Kidney epithelial cell (primary cell): ENCODE data around the gene ARHGEF3. TPM values are rescaled to one million over a fixed set of nuclear protein-coding genes. Genes with fewer than 3 reads are reported as not detected.
"Not testable (repeated sequence)": the region's sequence is repeated elsewhere in the genome, so short reads cannot be mapped to it uniquely, and the experiment has no call there.

Experiments
- DNase-seq: peaks from one replicate; pipeline ENCODE4 v3.0.0-alpha.2; 2010; ENCODE audit warnings: low read depth
- H3K27me3 ChIP-seq: 2 replicates; pipeline ENCODE4 v1.6.0; 2011; ENCODE audit warnings: low read length; ENCODE audit not compliant: control insufficient read depth, insufficient read depth
- H3K36me3 ChIP-seq: 2 replicates; pipeline ENCODE4 v1.5.1; 2011; ENCODE audit warnings: low read length; ENCODE audit not compliant: control insufficient read depth, insufficient read depth
- H3K4me3 ChIP-seq: 2 replicates; pipeline ENCODE4 v1.5.1; 2011; ENCODE audit warnings: low read depth, mild to moderate bottlenecking, control low read depth, low read length
- CTCF ChIP-seq: IDR thresholded peaks from 2 replicates; pipeline ENCODE4 v1.5.1; 2011; ENCODE audit warnings: mild to moderate bottlenecking, moderate library complexity, low read length, control low read depth, inconsistent platforms; ENCODE audit not compliant: insufficient read depth, poor library complexity, severe bottlenecking
- total RNA-seq: library from RNA; depleted of rRNA; stranded (reverse); fragments of >200 nt; gene quantifications from 2 replicates; pipeline ENCODE4 v1.2.3, GENCODE V29; 2015

The ARHGEF3 gene
- total RNA-seq, 1 donor from 2014 or later: 12.4 TPM

DNA sequence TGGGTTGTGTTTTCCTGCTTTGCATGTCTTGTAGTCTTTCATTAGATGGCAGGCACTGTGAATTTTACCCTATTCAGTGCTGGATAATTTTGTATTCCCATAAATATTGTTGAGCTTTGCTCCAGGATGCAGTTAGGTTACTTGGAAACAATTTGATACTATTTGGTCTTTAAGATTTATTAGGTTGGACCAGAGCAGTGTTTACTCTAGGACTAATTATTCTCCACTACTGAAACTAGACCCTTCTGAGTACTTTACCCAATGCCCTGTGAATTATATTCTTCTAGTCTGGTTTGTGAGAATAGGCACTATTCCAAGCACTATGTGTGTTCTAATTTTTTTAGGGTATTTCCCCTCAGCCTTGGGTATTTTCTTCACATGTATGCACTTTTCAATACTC lies 80.9 kb downstream of the ARHGEF3 start:
- no peaks in the 10 kb centered on the region for H3K36me3 ChIP-seq
- no peaks in the 10 kb centered on the region for H3K27me3 ChIP-seq
- DNase-seq: no peak
- H3K4me3 ChIP-seq: no peak overlapping the region
- TF ChIP-seq CTCF: no peak

- not testable (repeated sequence) for H3K4me3 ChIP-seq, H3K27me3 ChIP-seq, H3K36me3 ChIP-seq, DNase-seq
These were observed 82.9 kb downstream of the ARHGEF3 start for GRCh38 chr3:56718809-56719208.

DNA sequence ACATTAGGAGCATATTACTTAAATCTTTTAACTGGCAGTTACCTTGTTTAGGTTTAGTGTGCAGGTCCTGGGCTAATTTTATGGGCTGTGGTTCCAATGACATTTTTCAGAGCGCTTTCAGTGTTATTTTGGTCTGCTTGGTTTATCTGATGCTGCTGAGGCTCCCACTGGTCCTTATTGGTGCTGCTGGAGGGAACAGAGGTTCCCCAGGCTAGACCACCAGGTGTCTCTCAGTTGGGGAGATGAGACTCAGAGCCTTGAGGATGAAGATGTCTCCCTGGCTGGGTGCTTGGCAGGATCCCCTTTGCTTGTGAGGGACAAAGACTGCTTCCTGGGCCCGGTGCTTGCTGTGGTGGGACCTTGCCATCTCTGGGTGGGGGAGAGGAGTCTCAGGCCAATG lies 90.4 kb downstream of the ARHGEF3 start:
- TF ChIP-seq CTCF: no peak
- Histone ChIP-seq H3K27me3 (no peaks in the 10 kb centered on the region), H3K4me3 (no peak overlapping the region), H3K36me3 (no peaks in the 10 kb centered on the region)
- no peak for DNase-seq

GRCh38 chr3:56707412-56707811 lies 94.3 kb downstream of the ARHGEF3 start:
- not testable (repeated sequence) for H3K36me3 ChIP-seq, DNase-seq, H3K27me3 ChIP-seq, H3K4me3 ChIP-seq

- DNase-seq: no peak
These were observed 95.1 kb downstream of the ARHGEF3 start for GRCh38 chr3:56706629-56707028.

GRCh38 chr3:56704706-56705105 lies 97.0 kb downstream of the ARHGEF3 start:
- DNase-seq: no peak
- no peak overlapping the region for H3K4me3 ChIP-seq
- no peaks in the 10 kb centered on the region for H3K27me3 ChIP-seq
- H3K36me3 ChIP-seq: no peaks in the 10 kb centered on the region
- TF ChIP-seq CTCF: no peak

More at GRCh38 chr3:56706629-56707028, 95.1 kb downstream of the ARHGEF3 start:
- TF ChIP-seq CTCF: no peak
- H3K4me3 ChIP-seq: no peak overlapping the region
- no peaks in the 10 kb centered on the region for H3K27me3 ChIP-seq
- no peaks in the 10 kb centered on the region for H3K36me3 ChIP-seq

- no peaks in the 10 kb centered on the region for H3K36me3 ChIP-seq
- TF ChIP-seq CTCF: peak; percentile 75
These were observed 99.0 kb downstream of the ARHGEF3 start for GRCh38 chr3:56702490-56703315.

More at GRCh38 chr3:56702490-56703315, 99.0 kb downstream of the ARHGEF3 start:
- no peaks in the 10 kb centered on the region for H3K27me3 ChIP-seq
- no peak overlapping the region for H3K4me3 ChIP-seq
- DNase-seq: no peak
